NCI-H510A treated with DMSO at 0.1 percent for 48 hours (cell line): Measurements from ENCODE around the gene FAM174A.
"Not testable (repeated sequence)": the region's sequence is repeated elsewhere in the genome, so short reads cannot be mapped to it uniquely, and the experiment has no call there.

Experiments used
- DNase-seq: peaks from one replicate; lab custom pipeline; 2025; lab: John Stamatoyannopoulos, UW

The FAM174A gene

GRCh38 chr5:100576217-100576751, 41.1 kb downstream of the FAM174A start:
- no peak for DNase-seq

- DNase-seq = no peak
These were observed 42.3 kb downstream of the FAM174A start for GRCh38 chr5:100577506-100577905.

GRCh38 chr5:100584069-100584468, 48.9 kb downstream of the FAM174A start:
- DNase-seq = no peak

DNA sequence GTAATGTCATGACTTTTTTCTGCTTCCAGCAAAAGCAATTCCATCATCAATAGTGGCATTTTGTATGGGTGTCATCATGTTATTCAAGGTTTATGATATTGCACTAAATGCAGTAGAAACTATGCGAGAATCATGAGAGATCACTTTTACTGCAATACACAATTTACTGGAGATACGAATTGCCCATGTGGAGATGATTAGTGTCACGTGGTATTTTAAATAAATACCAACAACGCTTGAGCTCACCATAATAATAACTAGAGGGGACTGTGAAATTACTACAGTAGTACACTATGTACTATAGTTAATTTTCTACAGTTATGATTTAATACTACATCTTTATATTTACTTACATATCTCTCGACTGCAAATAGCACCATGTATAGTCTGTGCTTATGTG, 49.7 kb downstream of the FAM174A start:
- no peak for DNase-seq

DNA sequence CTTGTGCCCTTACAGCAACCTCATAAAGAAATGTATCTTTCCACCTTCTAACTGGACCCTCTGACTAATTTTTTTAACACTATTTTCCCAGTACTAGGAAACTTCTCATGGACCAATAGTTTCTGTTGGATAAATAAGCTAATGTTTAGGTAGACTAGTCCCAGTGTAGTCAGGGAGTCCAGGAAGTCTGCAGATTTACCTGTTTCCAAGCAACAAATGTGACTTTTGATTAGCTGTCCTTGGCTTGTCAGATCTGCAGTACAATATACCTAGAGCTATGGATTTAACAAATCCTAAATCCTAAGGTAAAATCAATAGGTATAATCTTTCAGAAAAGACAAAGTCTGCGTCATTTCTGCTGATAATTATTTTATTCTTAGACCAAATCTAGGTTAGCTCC, 55.7 kb downstream of the FAM174A start:
- DNase-seq = no peak

DNA sequence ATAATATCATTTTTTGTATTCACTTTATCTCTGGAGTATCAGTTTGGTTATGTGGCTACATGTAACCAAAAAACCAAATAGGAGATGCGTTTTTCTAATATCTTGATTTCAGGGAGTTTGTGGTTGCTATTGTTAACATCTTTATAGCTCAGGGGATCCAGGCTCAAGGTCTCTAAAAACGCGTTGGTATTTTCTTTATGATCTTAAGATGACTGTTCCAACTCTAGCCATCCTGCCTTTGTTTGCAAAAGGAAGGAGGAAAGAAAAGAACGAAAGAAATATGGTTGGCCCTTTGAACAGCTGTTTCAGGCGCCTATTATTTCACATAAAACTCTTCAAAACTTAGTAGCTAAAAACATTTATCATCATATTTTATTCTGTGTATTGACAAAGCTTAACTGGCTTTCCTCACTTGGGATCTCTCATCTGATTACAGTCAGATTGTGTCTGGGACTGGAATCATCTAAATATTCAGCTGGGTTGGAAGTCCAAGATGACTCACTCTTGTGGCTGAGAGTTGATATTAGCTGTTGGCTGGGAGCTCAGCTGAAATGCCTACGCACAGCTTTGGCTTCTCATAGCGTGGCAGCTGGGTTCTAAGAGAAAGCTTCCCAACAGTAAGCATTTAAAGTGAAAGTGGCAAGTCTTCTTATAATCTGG, 60.1 kb downstream of the FAM174A start:
- DNase-seq = no peak

DNA sequence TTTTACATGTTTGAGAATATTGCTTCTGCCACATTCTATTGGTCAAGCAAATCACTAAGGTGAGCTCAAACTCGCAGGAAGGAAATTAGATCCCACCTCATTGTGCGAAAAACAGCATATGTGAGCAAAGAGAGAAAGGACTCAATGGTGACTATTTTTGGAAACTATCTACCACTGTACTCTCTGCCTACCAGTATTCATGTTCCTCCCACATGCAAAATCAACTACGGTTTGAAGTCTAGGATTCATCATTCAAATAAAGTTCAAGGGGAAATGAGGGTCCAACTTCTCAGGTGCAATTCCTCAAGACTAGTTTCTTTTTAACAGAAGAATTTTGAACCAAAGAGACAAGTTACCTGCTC, 60.6 kb downstream of the FAM174A start:
- no peak for DNase-seq

DNA sequence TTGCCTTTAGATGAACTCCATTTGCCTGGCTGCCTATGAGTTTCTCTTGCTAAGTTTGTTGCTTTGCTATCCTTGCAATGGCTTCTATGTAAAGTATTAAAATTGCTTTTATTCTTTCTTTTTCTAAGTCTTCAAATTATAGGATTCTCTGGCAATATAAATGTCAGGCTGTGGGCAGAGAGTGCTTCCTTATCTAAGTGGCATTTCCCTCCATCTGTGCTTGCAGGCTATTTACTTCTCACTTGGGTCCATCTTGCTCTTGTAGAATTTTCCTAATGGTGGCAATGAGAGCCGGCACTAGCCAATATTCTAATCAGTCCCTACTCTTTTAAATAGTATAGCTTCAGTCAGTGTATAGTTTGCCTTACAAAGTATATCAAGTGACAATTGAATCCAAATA, 63.3 kb downstream of the FAM174A start:
- DNase-seq = no peak

- no peak for DNase-seq
These were observed 65.3 kb downstream of the FAM174A start for GRCh38 chr5:100600298-100600994.

DNA sequence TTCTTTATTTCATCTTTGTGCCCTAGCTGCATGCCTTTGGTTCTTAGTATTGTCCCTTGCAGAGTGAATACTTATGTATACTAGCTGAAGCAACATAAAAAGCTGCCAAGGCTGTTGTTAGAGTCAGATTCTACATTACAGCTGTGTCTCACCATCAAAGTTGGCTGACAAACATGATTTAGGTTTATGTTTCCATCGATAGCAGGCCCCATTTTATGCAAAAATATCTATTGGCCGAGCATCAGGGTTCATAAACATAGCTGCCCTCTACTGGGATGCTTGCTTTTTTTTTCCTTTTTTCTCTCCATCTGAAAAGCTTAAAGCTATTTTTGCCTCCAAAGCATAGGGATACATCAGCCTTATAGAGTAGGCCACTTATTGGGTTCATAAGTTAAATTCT, 68.0 kb downstream of the FAM174A start:
- DNase-seq = no peak

GRCh38 chr5:100604021-100604420, 68.8 kb downstream of the FAM174A start:
- not testable (repeated sequence) for DNase-seq

- DNase-seq = no peak
These were observed 74.4 kb downstream of the FAM174A start for GRCh38 chr5:100609594-100609993.

GRCh38 chr5:100614308-100614707, 79.1 kb downstream of the FAM174A start:
- DNase-seq = no peak

DNA sequence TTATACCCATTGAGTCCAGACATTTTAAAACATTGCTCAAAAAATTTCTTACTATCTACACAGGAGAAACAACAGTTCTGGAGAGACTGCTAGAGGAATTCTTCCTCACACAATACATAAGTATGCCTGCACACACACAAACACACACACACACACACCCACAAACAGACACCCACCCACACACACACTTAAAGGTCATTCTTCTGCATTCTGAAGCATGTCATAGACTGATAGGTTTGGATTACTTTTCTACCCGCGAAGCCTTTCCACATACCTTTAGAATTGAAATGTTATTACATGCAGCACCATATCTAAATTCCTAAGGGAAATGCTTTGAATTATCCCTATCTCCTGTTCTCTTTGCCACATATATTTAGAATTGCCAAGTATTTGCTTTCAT, 80.2 kb downstream of the FAM174A start:
- DNase-seq = no peak

DNA sequence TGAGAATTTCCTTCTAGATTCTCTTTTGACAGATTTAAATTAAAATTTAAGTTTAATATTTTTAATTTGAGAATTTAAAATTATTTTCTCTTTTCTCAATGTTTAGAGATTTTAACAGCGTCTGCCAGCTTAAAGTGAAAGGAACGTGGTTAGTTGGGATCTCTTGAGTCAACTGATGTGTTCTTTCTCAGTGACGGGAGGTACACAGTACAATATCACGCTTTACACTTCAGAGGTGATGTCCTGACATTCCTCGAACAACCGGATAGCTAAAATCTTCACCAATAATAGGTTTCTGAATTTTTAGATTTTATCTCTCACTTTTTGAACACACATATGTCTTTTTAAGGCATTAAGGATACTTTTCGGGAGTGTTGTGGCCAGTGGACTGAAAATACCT, 81.1 kb downstream of the FAM174A start:
- no peak for DNase-seq

DNA sequence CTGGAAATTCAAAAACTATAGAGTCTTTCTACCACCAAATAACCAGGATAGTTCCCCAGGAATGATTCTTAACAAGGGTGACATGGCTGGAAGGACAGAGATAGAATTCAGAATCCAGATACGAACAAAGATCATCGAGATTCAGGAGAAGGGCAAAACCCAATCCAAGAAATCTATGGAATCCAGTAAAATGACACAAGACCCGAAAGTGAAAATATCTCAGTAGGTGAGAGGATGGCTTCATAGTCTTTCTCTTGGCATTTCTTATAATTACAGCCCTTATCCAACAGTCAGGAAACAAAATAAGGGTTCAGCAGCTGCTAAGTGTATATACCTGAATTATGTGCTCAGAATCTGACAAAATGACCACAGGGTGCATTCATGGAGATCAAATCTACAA, 81.8 kb downstream of the FAM174A start:
- DNase-seq = no peak

DNA sequence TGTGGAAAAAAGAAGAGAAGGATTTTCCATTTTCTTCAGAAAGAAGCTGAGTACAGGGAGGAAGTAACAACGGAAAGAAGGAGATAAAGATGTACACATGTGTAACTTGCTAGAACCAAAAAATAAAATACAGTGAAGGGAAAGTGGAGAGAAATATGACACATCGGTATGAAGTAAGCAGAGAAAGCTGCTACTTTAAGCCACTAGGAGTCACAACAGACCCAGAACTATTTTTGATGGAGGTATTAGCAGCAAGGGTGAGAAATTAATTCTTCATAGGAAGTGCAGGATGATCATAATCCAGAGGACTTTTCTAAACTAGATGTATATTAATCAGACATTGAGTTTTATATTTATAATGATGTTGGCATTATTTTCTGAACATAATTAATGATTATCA, 88.5 kb downstream of the FAM174A start:
- DNase-seq = peak; percentile 45

DNA sequence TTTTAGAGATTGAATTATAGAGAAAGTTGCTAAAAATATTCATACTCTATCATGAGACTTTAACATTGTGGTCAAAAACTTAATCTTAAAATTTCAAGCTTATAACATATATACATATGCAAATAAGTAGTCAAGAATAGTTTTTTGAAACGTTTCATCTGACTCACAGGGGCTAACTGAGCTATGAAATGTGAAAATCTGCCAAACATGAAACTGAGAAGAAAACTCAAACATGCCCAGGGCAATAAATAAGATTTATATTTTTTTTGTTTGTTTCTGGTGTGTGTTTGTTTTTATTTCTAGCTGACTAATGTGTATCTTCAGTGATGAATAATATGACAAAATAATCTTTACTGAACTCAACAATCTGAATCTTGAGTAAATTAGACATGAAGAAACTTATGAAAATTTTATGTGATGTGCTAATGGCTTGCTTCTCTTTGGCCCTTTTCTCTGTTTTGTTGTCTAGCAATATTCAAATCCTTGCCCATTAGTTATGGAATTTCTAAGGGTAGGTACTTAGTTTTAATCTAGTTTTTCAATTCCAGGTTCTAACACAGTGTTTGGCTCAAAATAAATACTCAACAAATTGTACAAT, 99.9 kb downstream of the FAM174A start:
- DNase-seq = no peak
